IPS-NIHi7 (cell line): ENCODE measurements around the gene TMEM191C.
"Not testable (repeated sequence)": the region's sequence is repeated elsewhere in the genome, so short reads cannot be mapped to it uniquely, and the experiment has no call there.

ENCODE experiments used
- DNase-seq: peaks from one replicate; pipeline ENCODE4 v3.0.0; 2012; ENCODE audit warnings: mixed read lengths; ENCODE audit errors: extremely low spot score

The TMEM191C gene

GRCh38 chr22:21473664-21474063 is 6.5 kb downstream of the TMEM191C start:
- not testable (repeated sequence) for DNase-seq

- DNase-seq = not testable (repeated sequence)
Measured at GRCh38 chr22:21484039-21484438, 16.9 kb downstream of the TMEM191C start.

- DNase-seq = not testable (repeated sequence)
Measured at GRCh38 chr22:21487723-21488122, 20.5 kb downstream of the TMEM191C start.

GRCh38 chr22:21489149-21489680 is 22.0 kb downstream of the TMEM191C start:
- not testable (repeated sequence) for DNase-seq

GRCh38 chr22:21490556-21490955 is 23.4 kb downstream of the TMEM191C start:
- not testable (repeated sequence) for DNase-seq

- not testable (repeated sequence) for DNase-seq
Measured at GRCh38 chr22:21492271-21492670, 25.1 kb downstream of the TMEM191C start.

- not testable (repeated sequence) for DNase-seq
Measured at GRCh38 chr22:21493789-21494782, 26.9 kb downstream of the TMEM191C start.

- not testable (repeated sequence) for DNase-seq
Measured at GRCh38 chr22:21497984-21498383, 30.8 kb downstream of the TMEM191C start.

GRCh38 chr22:21498489-21498888 is 31.3 kb downstream of the TMEM191C start:
- not testable (repeated sequence) for DNase-seq

- DNase-seq = not testable (repeated sequence)
Measured at GRCh38 chr22:21499623-21500506, 32.7 kb downstream of the TMEM191C start.

GRCh38 chr22:21510397-21510796 is 43.2 kb downstream of the TMEM191C start:
- not testable (repeated sequence) for DNase-seq

- DNase-seq = not testable (repeated sequence)
Measured at GRCh38 chr22:21512022-21512421, 44.8 kb downstream of the TMEM191C start.

- DNase-seq = not testable (repeated sequence)
Measured at GRCh38 chr22:21514117-21514516, 46.9 kb downstream of the TMEM191C start.

GRCh38 chr22:21515234-21515633 is 48.0 kb downstream of the TMEM191C start:
- DNase-seq = not testable (repeated sequence)

- DNase-seq = not testable (repeated sequence)
Measured at GRCh38 chr22:21516522-21516921, 49.3 kb downstream of the TMEM191C start.

GRCh38 chr22:21516970-21517764 is 50.0 kb downstream of the TMEM191C start:
- DNase-seq = not testable (repeated sequence)
